Brain pericyte (primary cell): Measurements from ENCODE around the gene VWA8.

ENCODE experiments used
- DNase-seq: peaks from one replicate; pipeline ENCODE4 v3.0.0-alpha.2; 2012; ENCODE audit warnings: low read depth, low spot score

The VWA8 gene

DNA sequence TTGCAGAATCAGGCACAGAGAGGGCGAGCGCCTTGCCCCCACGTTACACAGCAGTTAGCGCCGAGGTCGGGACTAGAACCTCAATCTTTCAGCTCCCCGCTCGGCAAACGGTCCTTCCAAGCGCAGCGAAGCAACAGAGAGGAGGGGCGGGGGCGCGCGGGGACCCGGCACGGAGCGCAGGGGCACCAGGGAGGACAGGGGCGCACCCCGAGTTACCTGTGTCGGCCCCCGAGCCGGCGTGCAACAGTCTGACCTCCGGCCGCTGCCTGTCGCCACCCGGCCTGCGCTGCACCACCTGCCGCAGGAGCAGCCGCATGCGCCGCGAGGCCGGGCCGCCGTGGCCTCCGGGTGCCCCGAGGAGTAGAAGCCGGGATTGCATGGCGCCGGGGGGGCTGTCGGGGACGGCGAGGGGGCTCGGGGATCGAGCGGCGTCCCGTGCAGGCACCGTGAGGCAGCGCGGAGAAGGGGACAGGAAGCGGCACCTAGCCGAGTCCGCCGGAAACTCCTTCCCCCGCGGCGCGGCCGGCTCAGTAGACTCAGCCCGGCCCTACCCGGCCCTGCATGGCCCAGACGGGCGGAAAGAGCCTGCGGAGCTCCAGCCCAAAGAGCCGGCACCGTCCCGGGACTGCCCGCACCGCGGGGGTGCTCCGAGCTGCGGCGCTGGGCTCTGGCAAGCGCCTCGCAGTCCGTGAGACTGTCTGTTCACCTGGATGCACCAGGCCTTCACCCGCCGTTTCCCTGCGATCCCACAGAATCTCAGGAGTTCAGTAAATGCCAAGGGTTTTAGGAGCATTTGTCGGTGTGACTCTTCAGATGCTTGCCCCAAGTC, at the start of gene VWA8:
TSS of gene VWA8 (minus strand) at position 473 of the 829 bp plus-strand sequence. CDS start at position 379, 94 bp downstream.
- no peak for DNase-seq

DNA sequence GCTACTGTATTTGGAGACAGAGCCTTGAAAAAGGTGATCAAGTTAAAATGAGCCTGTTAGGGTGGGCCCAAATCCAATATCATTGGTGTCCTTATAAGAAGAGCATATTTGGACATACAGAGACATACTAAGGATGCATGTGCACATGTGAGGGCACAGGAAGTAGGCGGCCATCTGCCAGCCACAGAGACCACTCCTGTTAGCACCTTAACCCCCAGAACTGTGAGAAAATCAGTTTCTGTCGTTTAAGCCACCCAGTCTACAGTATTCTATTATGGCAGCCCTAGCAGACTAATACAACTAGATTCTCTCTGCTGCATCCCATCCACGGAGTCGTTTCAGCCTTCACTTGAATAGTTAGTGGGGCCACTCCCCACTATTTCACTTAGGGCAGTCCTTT, 48.1 kb upstream of the VWA8 start:
- no peak for DNase-seq

DNA sequence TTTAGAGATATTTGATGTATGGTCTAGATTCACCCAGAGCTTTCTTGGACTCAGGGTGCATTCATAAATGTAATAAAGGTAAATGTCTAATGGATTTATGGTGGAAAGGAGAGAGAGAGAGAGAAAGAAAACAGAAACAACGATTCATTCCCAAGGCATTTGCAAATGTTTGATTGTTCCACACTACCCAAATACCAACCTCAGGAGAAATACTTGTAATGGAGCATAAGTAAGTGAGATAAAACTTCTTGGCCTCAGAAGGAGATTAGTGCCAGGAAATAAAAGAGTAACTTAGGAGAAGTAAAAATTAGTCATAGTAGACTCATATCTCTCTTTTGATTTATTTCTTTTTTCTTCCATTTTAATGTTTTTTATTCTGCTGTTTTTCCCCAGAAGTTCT, 46.9 kb upstream of the VWA8 start:
- no peak for DNase-seq

DNA sequence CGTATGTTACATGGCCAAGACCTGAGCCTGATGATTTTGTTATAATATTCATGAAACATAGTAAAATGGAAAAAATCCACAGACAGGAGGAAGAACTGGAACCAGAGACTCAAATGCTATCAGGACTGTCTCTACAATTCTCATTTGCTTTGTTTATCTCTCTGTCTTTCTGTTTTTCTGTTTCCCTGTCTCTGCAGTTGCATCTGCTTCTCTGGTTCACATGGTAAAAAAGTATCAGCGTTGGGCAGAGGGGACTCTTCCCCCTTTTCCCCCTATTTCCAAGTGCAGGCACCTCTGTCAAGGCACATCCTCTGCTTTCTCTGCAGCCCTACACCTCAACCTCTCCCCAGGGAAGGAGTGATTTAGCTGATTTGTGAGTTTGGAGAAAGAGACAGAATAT, 41.2 kb upstream of the VWA8 start:
- DNase-seq, result no peak

DNA sequence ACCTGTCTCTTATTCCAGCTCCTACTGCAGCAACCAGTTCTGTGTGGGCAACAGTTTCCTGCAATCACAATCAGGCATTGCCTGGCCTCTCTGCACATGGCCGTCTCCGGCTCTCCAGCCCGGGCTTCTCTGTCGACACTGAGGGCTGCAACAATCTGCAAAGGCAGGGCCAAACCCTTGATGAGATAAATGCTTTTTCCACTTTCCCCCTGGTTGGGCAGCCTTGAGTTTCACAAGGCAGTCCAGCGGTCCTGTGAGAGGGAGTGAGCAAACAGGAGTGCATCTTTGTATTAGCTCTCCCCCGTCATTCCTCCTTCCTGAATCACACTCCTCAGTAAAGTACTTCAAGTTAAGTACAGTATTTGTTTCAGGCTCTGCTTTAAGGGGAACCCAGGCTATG, 40.7 kb upstream of the VWA8 start:
- DNase-seq, result no peak

DNA sequence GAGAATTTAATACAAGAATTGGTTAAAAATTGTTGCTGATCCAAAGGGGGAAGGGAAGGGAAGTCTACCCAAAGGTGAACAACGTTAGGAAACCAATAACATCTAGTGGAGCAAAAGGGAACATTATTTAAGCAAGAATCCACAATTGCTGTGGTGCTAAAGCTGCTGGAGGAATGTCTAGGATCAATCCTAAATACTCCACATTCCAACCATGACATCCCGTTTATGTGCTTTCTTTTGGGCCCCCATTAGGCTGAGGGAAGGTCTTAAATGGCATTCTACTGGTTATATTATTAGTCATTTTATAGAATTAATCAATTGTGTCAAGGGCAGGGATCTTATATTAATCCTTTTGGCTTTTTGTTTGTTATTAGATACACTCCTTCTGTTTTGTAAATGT, 39.9 kb upstream of the VWA8 start:
- no peak for DNase-seq

DNA sequence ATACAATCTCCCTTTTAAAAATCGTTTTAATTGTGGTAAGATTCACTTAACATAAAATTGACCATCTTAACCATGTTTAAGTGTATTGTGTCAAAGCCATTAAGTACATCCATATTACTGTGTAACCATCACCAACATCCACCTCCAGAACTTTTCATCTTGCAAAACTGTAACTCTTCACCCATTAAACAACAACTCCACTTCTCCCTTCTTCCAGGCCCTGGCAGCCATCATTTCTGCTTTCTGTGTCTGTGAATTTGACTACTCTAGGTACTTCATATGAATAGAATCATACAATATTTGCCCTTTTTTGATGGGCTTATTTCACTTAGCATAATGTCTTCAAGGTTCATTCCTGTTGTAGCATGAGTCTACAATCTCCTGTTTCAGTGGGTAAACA, 36.5 kb upstream of the VWA8 start:
- no peak for DNase-seq

DNA sequence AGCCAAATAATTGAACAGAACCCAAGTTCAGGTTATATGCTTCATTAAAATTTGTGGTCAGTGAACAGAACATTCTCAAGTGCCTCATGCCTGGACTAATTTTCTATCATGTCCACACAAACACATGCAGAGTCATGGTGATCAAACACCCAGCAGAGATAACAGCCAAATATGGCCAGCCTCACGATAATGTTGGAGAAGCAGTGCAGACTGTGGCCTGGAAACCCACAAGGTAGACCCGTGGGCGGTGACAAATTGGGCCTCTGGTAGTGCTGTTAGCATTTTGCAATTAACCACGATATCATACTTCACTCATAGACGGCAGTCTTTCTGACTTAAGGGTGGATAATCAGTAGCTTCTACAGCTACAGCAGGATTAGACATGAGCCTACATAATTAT, 35.0 kb upstream of the VWA8 start:
- DNase-seq, result no peak

DNA sequence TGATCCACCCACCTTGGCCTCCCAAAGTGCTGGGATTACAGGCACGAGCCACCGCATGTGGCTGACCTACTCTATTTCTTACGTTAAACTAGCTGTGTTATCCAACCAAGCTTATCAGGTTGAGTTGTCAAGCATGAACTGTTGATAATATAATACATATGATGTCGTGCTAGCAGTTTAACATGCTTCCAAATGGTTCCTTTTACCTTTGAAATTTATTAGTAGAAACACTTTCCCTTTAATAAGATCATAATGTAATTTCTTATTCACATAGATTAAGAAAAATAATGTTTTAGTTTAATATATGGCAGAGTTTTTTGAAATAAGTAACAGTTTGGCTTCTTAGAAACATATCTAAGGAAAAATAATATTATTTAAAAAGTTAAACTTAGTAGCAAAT, 34.4 kb upstream of the VWA8 start:
- no peak for DNase-seq

DNA sequence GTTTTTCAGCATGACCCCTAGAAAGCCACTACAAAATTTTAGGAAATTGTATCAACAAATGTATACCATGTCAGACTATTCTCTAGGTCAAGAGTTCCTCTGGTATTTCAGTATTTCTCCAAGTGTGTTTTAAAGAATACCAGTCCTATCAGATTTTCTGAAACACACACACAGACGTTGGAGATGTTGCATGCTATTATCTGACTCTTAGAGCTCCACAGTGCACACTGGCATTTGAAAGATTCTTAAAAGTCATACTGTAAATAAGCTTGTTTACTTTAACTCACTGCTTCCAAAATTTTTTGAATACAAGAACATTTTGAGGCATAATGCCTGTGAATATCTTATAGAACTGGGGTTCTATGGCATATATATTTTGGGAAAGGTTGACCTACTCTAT, 33.8 kb upstream of the VWA8 start:
- DNase-seq, result no peak

DNA sequence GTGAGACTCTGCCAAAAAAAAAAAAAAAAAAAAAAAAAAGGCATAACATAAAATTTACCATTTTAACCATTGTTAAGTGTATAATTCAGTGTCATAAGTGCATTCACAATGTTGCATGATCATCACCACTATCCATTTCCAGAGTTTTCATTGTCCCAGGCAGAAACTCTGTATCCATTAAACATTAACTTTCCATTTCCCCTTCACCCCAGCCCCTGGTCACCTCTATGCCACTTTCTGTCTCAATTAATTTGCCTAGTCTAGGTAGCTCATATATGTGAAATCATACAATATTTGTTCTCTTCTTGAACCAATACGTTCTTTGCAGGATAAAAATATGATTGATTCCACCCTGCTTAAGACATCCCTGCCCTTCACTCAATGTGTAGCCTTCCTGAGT, 31.0 kb upstream of the VWA8 start:
- no peak for DNase-seq

DNA sequence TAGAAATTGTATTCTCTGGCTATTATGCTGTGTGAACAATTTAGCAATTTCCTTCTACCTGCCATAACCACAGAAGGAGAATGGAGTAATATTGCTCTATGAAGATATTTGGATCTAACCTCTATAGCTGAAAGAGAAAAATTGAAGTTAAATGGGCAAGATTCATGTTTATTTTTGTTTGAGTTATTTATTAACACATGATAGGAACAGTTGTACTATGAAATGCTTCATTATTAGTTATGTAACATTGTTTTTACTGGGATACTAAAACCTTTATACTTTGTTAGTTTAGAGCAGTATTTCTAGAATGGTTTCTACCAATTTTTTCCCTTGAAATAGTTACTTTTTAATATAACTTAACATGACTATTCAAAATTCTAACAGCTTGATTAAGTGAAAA, 27.3 kb upstream of the VWA8 start:
- no peak for DNase-seq

DNA sequence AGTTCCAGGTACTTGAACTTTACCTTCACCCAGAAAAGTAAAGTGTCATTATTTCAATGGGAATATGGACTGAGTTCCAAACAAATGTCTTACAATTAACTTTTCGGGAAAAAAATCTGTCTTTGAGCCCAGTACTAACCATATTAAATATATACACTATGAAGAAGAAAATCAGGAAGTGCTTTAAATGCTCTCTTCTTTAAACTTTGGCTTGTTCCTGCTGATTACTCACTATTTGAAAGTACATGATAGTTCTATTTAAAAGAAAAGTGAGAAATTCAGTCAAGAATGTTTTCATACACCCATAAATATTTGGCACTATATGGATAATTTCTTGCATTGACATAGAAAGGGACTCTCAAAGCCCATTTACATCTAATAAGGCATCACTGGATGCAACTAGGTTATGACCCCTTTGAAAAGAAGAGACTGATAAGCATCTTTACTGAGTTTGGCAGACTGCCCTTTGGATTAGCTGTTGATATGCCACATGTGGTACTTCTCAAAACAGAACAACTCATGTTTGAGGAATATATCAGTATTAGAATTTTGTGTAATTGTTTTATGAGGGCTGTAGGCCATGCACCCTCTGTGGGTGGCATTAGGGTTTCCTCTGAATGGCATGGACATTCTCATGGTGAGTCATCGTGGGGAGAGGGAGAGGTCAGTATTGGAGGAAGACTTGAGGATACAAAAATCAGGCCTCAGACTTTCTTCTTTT, 25.0 kb upstream of the VWA8 start:
- DNase-seq, result peak; percentile 47

DNA sequence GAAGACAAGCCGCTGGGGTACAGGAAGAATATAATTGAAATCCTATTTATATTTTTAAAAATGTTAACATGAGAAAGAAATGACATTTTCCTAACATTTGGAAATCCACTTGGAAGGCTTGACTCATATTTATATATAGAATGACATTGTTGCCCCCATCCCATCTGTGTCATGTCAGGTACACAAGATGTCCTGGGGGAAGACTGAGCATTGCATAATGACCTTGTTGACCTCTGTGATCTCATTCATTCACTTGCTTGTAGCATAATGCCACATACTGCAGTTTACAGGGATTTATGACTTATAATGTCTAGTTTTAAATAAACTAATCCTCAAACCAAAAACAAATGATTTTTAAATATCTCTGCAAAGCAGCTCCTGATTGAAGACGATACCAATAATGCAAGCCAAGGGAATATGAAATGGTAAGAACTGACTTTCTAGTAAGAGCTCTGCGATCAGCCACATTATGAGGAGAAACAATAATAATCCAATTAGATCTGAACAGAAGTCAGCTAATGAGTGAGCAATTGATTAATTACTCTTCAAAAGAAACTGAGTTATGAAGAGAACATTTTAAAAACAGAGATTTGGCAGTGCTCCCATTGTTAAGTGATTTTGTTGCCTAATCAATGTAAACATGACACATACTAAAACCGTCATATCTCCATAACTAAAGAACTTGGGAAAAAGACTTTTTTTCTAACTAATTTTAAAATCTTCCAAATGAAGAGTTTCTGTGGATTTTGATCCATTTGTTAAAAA, 21.2 kb upstream of the VWA8 start:
- DNase-seq, result no peak

DNA sequence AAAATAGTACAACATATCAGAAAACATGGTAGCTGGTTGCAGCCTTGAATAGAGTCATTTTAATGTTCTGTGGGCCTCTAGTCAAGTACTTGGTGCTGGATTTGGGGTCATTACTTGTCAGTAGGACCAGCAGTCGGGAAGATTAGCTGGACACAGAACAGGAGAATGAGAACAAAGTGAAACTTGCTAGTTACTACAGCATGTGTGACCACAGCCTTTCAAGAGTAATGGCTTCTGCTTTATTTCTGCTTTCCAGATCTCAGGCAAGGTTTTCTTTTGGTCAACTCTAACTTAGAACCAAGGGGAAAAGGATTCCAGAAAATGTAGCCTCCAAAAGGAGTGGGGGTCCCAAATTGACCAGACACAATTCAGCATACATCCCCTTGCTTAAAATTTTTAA, 17.1 kb upstream of the VWA8 start:
- DNase-seq, result no peak

DNA sequence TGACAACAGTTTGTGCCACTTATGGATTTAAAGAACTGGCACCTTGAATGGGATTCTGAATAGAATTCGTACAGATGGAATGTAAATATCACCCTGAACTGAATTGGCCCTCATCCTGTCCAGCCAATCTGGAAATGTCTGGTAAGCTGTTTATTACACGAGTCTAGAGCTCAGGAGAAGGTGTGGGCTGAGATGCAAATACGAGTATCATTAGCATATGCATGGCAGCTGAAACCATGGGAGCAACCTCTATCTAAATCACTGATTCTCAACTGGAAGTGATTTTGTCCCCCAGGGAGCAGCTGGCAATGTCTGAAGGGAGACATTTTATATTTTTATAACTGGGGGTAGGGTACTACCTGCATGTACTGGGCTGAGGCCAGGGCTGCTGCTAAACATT, 15.6 kb upstream of the VWA8 start:
- no peak for DNase-seq

DNA sequence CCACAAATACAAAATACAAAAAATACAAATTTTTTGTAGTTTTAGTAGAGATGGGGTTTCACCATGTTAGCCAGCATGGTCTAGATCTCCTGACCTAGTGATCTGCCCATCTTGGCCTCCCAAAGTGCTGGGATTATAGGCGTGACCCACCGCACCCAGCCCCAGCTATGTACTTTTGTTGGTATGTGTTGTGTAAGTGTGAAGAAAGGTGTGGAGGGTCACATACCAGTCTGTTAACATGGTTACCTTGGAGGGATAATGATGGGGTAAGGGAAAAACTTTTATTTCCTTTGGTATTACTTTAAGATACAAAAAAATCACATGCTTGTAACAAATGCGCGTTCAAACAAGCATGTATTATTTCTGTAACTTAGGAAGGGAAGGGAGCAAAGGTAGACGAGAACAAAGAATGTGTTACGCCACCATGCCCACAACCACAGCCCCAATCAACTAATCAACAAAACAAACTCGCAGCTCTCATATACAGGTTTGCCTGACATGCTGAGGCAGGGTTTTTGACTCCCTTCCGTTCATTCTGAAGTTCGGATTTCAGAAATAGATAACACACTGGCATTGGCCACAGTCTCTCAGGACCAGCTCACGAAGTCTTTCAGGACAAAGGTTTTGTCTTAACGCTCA, 13.5 kb upstream of the VWA8 start:
- no peak for DNase-seq

DNA sequence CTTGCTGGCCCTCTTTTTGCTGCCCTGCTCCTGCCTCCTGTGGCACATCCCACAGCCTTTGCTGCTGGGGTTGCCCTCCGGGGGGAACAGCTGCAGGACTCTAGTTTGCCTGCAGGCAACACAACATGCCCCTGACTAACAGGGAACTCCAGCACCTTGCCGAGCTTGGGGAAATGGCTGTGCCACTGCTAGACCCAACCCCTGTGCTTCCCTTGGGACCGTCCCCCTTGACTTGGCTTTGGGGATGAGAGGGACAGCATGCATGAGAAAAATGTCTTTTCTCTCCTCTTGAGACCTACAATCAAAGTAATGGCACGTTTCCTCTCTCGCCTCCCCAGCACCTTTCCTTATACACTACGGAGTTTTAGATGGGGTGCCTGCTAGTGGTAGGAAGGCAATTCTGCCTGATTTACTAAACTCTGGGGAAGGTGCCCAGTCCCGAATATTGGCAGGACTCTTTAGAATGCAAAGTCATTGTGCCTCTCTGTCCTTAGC, 12.4 kb upstream of the VWA8 start:
- DNase-seq, result no peak

DNA sequence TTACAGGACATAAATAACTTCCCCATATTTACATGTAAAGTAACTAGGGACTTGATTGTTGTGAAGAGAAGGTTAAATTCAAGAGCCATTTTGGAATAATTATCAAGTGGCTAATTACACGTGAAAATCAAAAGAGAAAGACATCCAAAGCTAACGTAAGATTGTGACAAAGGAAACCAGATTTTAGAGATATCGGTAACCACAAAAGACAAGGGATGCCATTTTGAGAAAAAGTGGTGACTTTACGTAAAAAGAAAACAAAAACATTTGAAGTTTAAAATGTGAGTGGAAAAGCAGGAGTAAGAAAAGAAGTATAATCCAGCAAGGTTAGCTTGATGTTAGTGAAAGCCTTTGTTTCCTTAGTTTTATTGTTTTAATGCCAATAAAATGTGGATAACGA, 10.9 kb upstream of the VWA8 start:
- DNase-seq, result no peak

DNA sequence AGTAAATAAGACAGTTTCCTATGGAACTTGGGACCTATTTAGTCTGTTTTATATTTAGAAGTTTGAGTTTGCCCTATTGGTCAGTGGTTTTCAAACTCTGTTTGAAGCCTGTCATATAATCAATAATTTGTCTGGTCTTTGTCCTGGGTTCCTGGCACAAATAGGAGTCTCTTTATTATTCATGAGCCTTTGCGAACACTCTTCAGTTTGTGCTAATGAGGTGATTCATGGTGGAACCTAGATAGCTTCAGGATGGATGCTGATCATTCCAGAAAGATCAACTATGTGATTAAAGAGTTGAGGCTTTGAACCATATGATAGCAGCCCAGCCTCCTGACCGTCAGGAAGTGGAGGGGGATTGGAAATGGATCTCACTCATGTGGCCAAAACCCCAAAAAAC, 10.0 kb upstream of the VWA8 start:
- DNase-seq, result no peak

DNA sequence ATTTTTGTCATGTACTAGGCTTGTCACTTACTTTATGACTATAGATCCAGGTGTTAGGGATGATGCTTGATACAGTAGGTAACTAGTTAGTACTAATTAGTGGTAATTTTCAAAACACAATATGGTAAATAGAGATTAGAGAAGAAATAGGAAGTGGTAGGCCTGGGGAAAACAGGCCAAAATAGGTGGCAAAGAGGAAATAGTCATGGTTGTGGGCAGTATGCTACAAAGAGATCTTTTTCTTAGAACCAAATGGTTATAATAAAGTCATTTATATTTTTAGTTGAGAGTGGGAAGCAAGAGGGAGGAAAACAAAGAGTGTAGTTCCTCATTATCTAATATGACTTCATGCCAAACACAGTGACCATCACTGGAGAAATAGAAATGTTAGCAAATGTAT, 9.1 kb upstream of the VWA8 start:
- no peak for DNase-seq

DNA sequence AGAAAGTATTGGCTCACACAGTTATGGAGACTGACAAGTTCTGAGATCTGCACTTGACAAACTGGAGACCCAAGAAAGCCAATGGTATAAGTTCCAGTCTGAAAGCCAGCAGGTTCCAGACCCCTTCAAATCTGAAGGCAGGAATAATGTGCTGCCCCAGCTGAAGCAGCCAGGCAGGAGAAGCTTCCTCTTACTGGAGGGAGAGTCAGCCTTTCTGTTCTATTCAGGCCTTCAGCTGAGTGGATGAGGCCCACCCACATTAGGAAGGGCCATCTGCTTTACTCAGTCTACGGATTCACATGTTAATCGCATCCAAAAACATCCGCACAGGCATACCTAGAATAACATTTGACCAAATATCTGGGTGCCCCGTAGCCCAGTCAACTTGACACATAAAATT, 8.2 kb upstream of the VWA8 start:
- no peak for DNase-seq
